22Rv1 (cell line): Measurements from ENCODE around the gene AHRR.
"Not testable (repeated sequence)": the region's sequence is repeated elsewhere in the genome, so short reads cannot be mapped to it uniquely, and the experiment has no call there.

Experiments
- H3K27ac ChIP-seq: fragments of 450-650 bp; 2 replicates; pipeline ENCODE4 v1.5.1; 2017
- CTCF ChIP-seq: fragments of 450-650 bp; IDR thresholded peaks from 2 replicates; pipeline ENCODE4 v1.5.1; 2017; ENCODE audit warnings: mild to moderate bottlenecking
- ZFX ChIP-seq: fragments of 450-650 bp; IDR thresholded peaks from 2 replicates; pipeline ENCODE4 v1.6.1; 2017; ENCODE audit warnings: antibody characterized with exemption, borderline replicate concordance

AHRR gene

DNA sequence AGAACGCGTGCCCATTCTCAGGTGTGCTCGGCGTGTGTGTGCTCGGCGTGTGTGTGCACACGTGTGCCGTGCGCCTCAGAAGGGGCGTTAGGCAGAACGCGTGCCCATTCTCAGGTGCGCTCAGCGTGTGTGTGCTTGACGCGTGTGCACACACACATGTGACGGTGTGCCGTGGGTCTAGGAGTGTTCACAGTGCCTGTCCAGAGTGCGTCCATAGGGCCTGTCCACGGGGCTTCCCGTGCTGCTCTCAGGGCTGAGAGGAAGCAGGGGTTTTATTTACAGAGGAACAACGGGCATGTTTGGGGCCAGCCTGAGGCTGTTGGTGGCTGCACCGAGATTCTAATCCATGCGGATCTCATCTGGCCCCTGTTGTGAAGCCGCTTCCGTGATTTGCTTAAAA lies 14.2 kb upstream of the AHRR start:
- no peak for TF ChIP-seq CTCF
- no peak for TF ChIP-seq ZFX
- H3K27ac ChIP-seq: no peak overlapping the region

GRCh38 chr5:307794-308579 lies 13.5 kb upstream of the AHRR start:
- no peak for TF ChIP-seq CTCF
- TF ChIP-seq ZFX: no peak
- no peak overlapping the region for H3K27ac ChIP-seq

DNA sequence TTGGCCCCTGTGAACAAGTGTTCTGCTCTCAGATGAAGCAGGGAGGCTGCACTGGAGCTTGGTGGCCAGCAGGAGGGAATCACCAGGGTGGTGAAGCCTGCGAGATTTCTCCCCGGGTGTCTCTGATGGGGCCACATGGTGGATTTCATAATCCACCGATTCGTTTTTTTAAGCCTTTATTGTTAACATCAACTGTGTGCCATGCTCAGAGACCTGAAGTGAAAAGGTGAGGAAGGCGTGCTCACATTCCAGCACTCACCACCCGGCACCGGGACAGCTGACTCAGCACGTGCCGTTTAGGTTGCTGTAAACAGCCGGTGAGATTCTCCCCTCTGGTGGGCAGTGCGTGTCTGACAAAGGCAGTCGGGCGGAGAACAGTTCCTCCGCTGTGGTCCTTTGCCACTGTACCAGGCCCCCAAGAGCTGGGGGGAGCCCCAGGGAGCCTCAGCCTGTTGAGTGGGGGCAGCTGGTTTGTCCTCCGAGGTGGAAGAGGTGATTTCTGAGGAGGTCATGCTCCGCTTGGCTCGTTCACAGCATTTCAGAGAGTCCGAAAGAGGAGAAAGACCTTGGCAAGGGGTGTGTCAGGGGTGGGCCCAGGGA lies 12.7 kb upstream of the AHRR start:
- TF ChIP-seq CTCF (no peak), ZFX (no peak)
- H3K27ac ChIP-seq: no peak overlapping the region

DNA sequence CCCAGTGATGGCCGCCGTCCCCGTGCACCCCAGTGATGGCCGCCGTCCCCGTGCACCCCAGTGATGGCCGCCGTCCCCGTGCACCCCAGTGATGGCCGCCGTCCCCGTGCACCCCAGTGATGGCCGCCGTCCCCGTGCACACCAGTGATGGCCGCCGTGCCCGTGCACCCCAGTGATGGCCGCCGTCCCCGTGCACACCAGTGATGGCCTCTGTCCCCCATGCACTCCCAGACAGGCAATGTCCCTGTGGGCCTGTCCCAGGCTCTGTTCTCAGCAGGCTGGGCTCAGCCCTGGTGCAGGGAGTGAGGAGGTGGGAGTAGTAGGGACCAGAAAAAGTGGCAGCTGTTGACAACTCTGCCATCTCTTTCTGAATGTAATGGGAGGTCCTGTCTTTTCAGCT lies 11.7 kb upstream of the AHRR start:
- not testable (repeated sequence) for H3K27ac ChIP-seq

DNA sequence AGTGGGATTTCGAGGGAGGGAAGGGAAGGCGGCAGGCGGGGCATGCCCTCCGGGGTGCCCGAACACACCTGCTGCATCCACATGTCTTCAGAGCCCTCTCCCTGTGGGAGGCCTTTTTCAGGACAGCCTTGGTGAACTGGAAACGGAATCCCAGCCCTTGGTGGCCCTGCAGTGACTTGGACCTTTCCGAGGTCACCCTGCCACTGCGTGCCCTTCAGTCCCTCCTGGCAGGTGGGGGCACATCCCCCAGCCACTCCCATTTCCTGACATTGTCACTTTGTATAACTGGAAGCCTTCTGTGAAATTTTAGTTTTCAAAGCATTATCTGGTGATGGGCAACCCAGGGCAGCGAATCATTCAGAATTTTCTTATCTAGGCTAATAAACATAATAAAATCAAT lies 11.0 kb upstream of the AHRR start:
- TF ChIP-seq ZFX (no peak), CTCF (no peak)

GRCh38 chr5:310941-311434 lies 10.5 kb upstream of the AHRR start:
- TF ChIP-seq ZFX: no peak
- no peak overlapping the region for H3K27ac ChIP-seq

More for the DNA sequence above, 11.0 kb upstream of the AHRR start:
- no peak overlapping the region for H3K27ac ChIP-seq

GRCh38 chr5:311963-312362 lies 9.6 kb upstream of the AHRR start:
- H3K27ac ChIP-seq: no peak overlapping the region
- TF ChIP-seq ZFX (no peak), CTCF (no peak)

GRCh38 chr5:312845-313244 lies 8.7 kb upstream of the AHRR start:
- TF ChIP-seq CTCF (no peak), ZFX (no peak)
- H3K27ac ChIP-seq: no peak overlapping the region
